Measurements from ENCODE around the gene ZCCHC14. TPM values are rescaled to one million over a fixed set of nuclear protein-coding genes. Genes with fewer than 3 reads are reported as not detected.
"Not testable (repeated sequence)": the region's sequence is repeated elsewhere in the genome, so short reads cannot be mapped to it uniquely, and the experiment has no call there.

The ZCCHC14 gene
- total and polyA plus RNA-seq, 2 of the 13 experiments (the other 11 are each of a cell fraction or from before 2014, with no cell fraction given) = 12.4 to 12.5 TPM

- TF ChIP-seq ZNF781 (CRISPR knock-in tag; IDR thresholded peaks at IDR 0.05; ENCODE audit: borderline replicate concordance, not compliant biosample characterization) = peak; percentile 27
- peak; percentile 17; the same call in 1 of the 2 replicates for TF ChIP-seq TBX3 (IDR thresholded peaks at IDR 0.05; ENCODE audit: borderline replicate concordance)
- peak; percentile 33 for TF ChIP-seq ZNF629 (CRISPR knock-in tag; conservative IDR thresholded peaks at IDR 0.05)
- TF ChIP-seq ZNF501 (CRISPR knock-in tag; IDR thresholded peaks at IDR 0.05) = peak; percentile 58
- TF ChIP-seq, protein P1, sequence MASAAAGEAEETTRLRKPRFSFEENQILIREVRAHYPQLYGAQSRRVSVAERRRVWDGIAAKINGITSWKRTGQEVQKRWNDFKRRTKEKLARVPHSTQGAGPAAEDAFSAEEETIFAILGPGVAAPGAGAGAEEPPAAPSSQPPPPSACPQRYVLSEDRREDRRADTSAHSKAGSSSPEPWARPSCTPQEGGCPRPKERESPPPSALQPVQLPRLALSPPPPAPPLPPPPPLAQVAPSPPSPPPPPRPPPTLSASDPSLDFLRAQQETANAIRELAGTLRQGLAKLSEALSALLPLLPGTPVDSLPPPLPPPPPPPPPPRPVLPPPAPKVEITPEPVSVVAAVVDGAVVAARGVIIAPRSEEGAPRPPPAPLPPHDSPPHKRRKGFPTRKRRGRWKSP (CRISPR knock-in tag; IDR thresholded peaks at IDR 0.05) = peak; percentile 67; the same call in 1 of the 2 replicates
- peak; percentile 81 for TF ChIP-seq ZNF160 (CRISPR knock-in tag; IDR thresholded peaks at IDR 0.05)
- TF ChIP-seq CREM (IDR thresholded peaks at IDR 0.05) = 0 out of 2 replicates have a peak, but pooled peaks have one; percentile 13
- not testable (repeated sequence) for TF ChIP-seq CREM (CRISPR knock-in tag; IDR thresholded peaks at IDR 0.05); USF2 (IDR thresholded peaks at IDR 0.05; ENCODE audit: low read depth, low read length)
- peak; percentile 8 for TF ChIP-seq TEAD3 (CRISPR knock-in tag; optimal IDR thresholded peaks at IDR 0.05; ENCODE audit: borderline replicate concordance)
- 0 out of 2 replicates have a peak, but pooled peaks have one; percentile 21 for TF ChIP-seq ZNF614 (CRISPR knock-in tag; IDR thresholded peaks at IDR 0.05; ENCODE audit: borderline replicate concordance)
- peak; percentile 12; the same call in 1 of the 2 replicates for TF ChIP-seq MAFF (IDR thresholded peaks at IDR 0.05; ENCODE audit: low read depth, low read length)
- 0 out of 2 replicates have a peak, but pooled peaks have one; percentile 19 for TF ChIP-seq IRF2 (CRISPR knock-in tag; IDR thresholded peaks at IDR 0.05)
- peak; percentile 37; the same call in 1 of the 2 replicates for TF ChIP-seq USF2 (CRISPR knock-in tag; IDR thresholded peaks at IDR 0.05; ENCODE audit: borderline replicate concordance)
- TF ChIP-seq MEF2D (CRISPR knock-in tag; IDR thresholded peaks at IDR 0.05) = peak; percentile 87; the same call in 1 of the 2 replicates
- peak; percentile 71 for TF ChIP-seq SALL1 (CRISPR knock-in tag; IDR thresholded peaks at IDR 0.05)
- TF ChIP-seq ATF4 (CRISPR knock-in tag; IDR thresholded peaks at IDR 0.05) = peak in 1 of 2 experiments; percentile 28; a peak in 2 of 4 replicates
- 0 out of 2 replicates have a peak, but pooled peaks have one; percentile 57 for TF ChIP-seq ZNF878 (CRISPR knock-in tag; IDR thresholded peaks at IDR 0.05)
- peak; percentile 65; the same call in 1 of the 2 replicates for TF ChIP-seq IRF9 (CRISPR knock-in tag; IDR thresholded peaks at IDR 0.05; ENCODE audit: borderline replicate concordance)
- peak; percentile 53; the same call in 1 of the 2 replicates for TF ChIP-seq NCOA2 (CRISPR knock-in tag; IDR thresholded peaks at IDR 0.05)
- 0 out of 2 replicates have a peak, but pooled peaks have one; percentile 46 for TF ChIP-seq PITX1 (CRISPR knock-in tag; IDR thresholded peaks at IDR 0.05)
- 0 out of 2 replicates have a peak, but pooled peaks have one; percentile 80 for TF ChIP-seq ZFP36L1 (CRISPR knock-in tag; IDR thresholded peaks at IDR 0.05)
- TF ChIP-seq SP5 (CRISPR knock-in tag; IDR thresholded peaks at IDR 0.05; ENCODE audit: borderline replicate concordance, low read depth) = peak; percentile 77
- TF ChIP-seq HIVEP1 (CRISPR knock-in tag; IDR thresholded peaks at IDR 0.05) = peak; percentile 26; the same call in 1 of the 2 replicates
These were observed 4.4 kb upstream of the ZCCHC14 start (continued) for GRCh38 chr16:87497023-87497766.

Measured in HepG2 (cell line).